Activated T-helper 9 cell treated with anti-CD3 and anti-CD28 coated beads, Interleukin-2, amount 50 U/mL, for 16 hours (primary cell): Measurements from ENCODE around the gene PHOSPHO1.
"Not testable (repeated sequence)": the region's sequence is repeated elsewhere in the genome, so short reads cannot be mapped to it uniquely, and the experiment has no call there.

Source experiments
- DNase-seq: peaks from one replicate; pipeline ENCODE4 v3.0.0-alpha.2; 2020; ENCODE audit warnings: low read depth

The PHOSPHO1 gene

GRCh38 chr17:49230636-49231562 lies at the start of gene PHOSPHO1:
Gene PHOSPHO1 (minus strand): TSS chr17:49230787. CDS start chr17:49226691, 4,096 bp downstream.
- peak; percentile 77 for DNase-seq

GRCh38 chr17:49280061-49280460 lies 49.5 kb upstream of the PHOSPHO1 start:
- DNase-seq = no peak

- DNase-seq = not testable (repeated sequence)
These were observed 48.9 kb upstream of the PHOSPHO1 start for GRCh38 chr17:49279263-49280015.

- no peak for DNase-seq
These were observed 47.5 kb upstream of the PHOSPHO1 start for GRCh38 chr17:49278076-49278475.

- no peak for DNase-seq
These were observed 47.1 kb upstream of the PHOSPHO1 start for GRCh38 chr17:49277638-49278037.

GRCh38 chr17:49275981-49276380 lies 45.4 kb upstream of the PHOSPHO1 start:
- DNase-seq = not testable (repeated sequence)

GRCh38 chr17:49269356-49269755 lies 38.8 kb upstream of the PHOSPHO1 start:
- DNase-seq = no peak

- DNase-seq = no peak
These were observed 37.3 kb upstream of the PHOSPHO1 start for GRCh38 chr17:49267912-49268311.

- no peak for DNase-seq
These were observed 35.6 kb upstream of the PHOSPHO1 start for GRCh38 chr17:49266233-49266632.

GRCh38 chr17:49261540-49261939 lies 31.0 kb upstream of the PHOSPHO1 start:
- not testable (repeated sequence) for DNase-seq

- peak; percentile 4 for DNase-seq
These were observed 30.3 kb upstream of the PHOSPHO1 start for GRCh38 chr17:49260817-49261291.

- DNase-seq = peak; percentile 34
These were observed 29.6 kb upstream of the PHOSPHO1 start for GRCh38 chr17:49260011-49260816.

- no peak for DNase-seq
These were observed 29.1 kb upstream of the PHOSPHO1 start for GRCh38 chr17:49259663-49260010.

- no peak for DNase-seq
These were observed 27.8 kb upstream of the PHOSPHO1 start for GRCh38 chr17:49258394-49258793.

GRCh38 chr17:49255125-49255524 lies 24.5 kb upstream of the PHOSPHO1 start:
- no peak for DNase-seq

- no peak for DNase-seq
These were observed 23.5 kb upstream of the PHOSPHO1 start for GRCh38 chr17:49254066-49254465.

- DNase-seq = no peak
These were observed 21.6 kb upstream of the PHOSPHO1 start for GRCh38 chr17:49252148-49252695.

GRCh38 chr17:49249890-49250522 lies 19.4 kb upstream of the PHOSPHO1 start:
- no peak for DNase-seq

- no peak for DNase-seq
These were observed 18.8 kb upstream of the PHOSPHO1 start for GRCh38 chr17:49249292-49249794.

- DNase-seq = no peak
These were observed 17.4 kb upstream of the PHOSPHO1 start for GRCh38 chr17:49247944-49248343.

- no peak for DNase-seq
These were observed 14.3 kb upstream of the PHOSPHO1 start for GRCh38 chr17:49244839-49245238.
